ENCODE data around the gene POLN. TPM values are rescaled to one million over a fixed set of nuclear protein-coding genes. Genes with fewer than 3 reads are reported as not detected.

The POLN gene
- total and polyA plus RNA-seq, 4 donors = 4.6 to 8.9 (median 6.8) TPM

GRCh38 chr4:2075171-2075986, 166.5 kb downstream of the POLN start:
- Histone ChIP-seq H3K9me3 (ENCODE audit: control insufficient read depth, insufficient read depth, low read length) (no peaks in the 10 kb centered on the region), H3K36me3 (ENCODE audit: control insufficient read depth, insufficient read depth, low read length) (peaks cover 28% of the 10 kb centered on the region), H3K4me1 (ENCODE audit: control insufficient read depth, insufficient read depth, low read length) (peaks cover 58% of the 10 kb centered on the region), H3K27ac (ENCODE audit: low read depth, low read length) (no peak overlapping the region), H3K27me3 (ENCODE audit: control insufficient read depth, insufficient read depth, low read length) (no peaks in the 10 kb centered on the region), H3K4me3 (ENCODE audit: low read depth, low read length) (no peak overlapping the region)
- WGBS (ENCODE audit: insufficient coverage) = 91% methylated on average over 10 of the region's 12 CpGs
- DNase-seq (ENCODE audit: low read depth in 4 of 6, low spot score in 6 of 6) = no peak

GRCh38 chr4:2074588-2074987, 167.3 kb downstream of the POLN start:
- no peak for DNase-seq (ENCODE audit: low read depth in 4 of 6, low spot score in 6 of 6)
- 85% methylated on average over 10 of the region's 11 CpGs for WGBS (ENCODE audit: insufficient coverage)
- peaks cover 34% of the 10 kb centered on the region for H3K36me3 ChIP-seq (ENCODE audit: control insufficient read depth, insufficient read depth, low read length)

GRCh38 chr4:2073808-2074481, 168.0 kb downstream of the POLN start:
- H3K27ac ChIP-seq (ENCODE audit: low read depth, low read length) = no peak overlapping the region
- H3K4me1 ChIP-seq (ENCODE audit: control insufficient read depth, insufficient read depth, low read length) = peaks cover 72% of the 10 kb centered on the region
- WGBS (ENCODE audit: insufficient coverage) = 85% methylated on average over 17 of the region's 20 CpGs
- no peak for DNase-seq (ENCODE audit: low read depth in 4 of 6, low spot score in 6 of 6)
- no peaks in the 10 kb centered on the region for H3K9me3 ChIP-seq (ENCODE audit: control insufficient read depth, insufficient read depth, low read length)
- H3K4me3 ChIP-seq (ENCODE audit: low read depth, low read length) = no peak overlapping the region
- H3K36me3 ChIP-seq (ENCODE audit: control insufficient read depth, insufficient read depth, low read length) = peaks cover 40% of the 10 kb centered on the region
- H3K27me3 ChIP-seq (ENCODE audit: control insufficient read depth, insufficient read depth, low read length) = no peaks in the 10 kb centered on the region

More at GRCh38 chr4:2074588-2074987, 167.3 kb downstream of the POLN start:
- Histone ChIP-seq H3K4me3 (ENCODE audit: low read depth, low read length) (no peak overlapping the region), H3K9me3 (ENCODE audit: control insufficient read depth, insufficient read depth, low read length) (no peaks in the 10 kb centered on the region), H3K27me3 (ENCODE audit: control insufficient read depth, insufficient read depth, low read length) (no peaks in the 10 kb centered on the region), H3K27ac (ENCODE audit: low read depth, low read length) (no peak overlapping the region), H3K4me1 (ENCODE audit: control insufficient read depth, insufficient read depth, low read length) (peaks cover 65% of the 10 kb centered on the region)

- WGBS (ENCODE audit: insufficient coverage) = 85% methylated on average over 18 of the region's 20 CpGs
- Histone ChIP-seq H3K9me3 (ENCODE audit: control insufficient read depth, insufficient read depth, low read length) (no peaks in the 10 kb centered on the region), H3K27ac (ENCODE audit: low read depth, low read length) (peak overlapping the region; percentile 59), H3K4me3 (ENCODE audit: low read depth, low read length) (no peak overlapping the region), H3K27me3 (ENCODE audit: control insufficient read depth, insufficient read depth, low read length) (no peaks in the 10 kb centered on the region), H3K4me1 (ENCODE audit: control insufficient read depth, insufficient read depth, low read length) (peaks cover 74% of the 10 kb centered on the region), H3K36me3 (ENCODE audit: control insufficient read depth, insufficient read depth, low read length) (peaks cover 48% of the 10 kb centered on the region)
- no peak for DNase-seq (ENCODE audit: low read depth in 4 of 6, low spot score in 6 of 6)
These were observed 168.7 kb downstream of the POLN start for GRCh38 chr4:2072971-2073807.

GRCh38 chr4:2071912-2072867, 169.7 kb downstream of the POLN start:
- Histone ChIP-seq H3K4me1 (ENCODE audit: control insufficient read depth, insufficient read depth, low read length) (peaks cover 75% of the 10 kb centered on the region), H3K9me3 (ENCODE audit: control insufficient read depth, insufficient read depth, low read length) (no peaks in the 10 kb centered on the region), H3K27ac (ENCODE audit: low read depth, low read length) (peak overlapping the region; percentile 84), H3K36me3 (ENCODE audit: control insufficient read depth, insufficient read depth, low read length) (peaks cover 58% of the 10 kb centered on the region), H3K4me3 (ENCODE audit: low read depth, low read length) (no peak overlapping the region), H3K27me3 (ENCODE audit: control insufficient read depth, insufficient read depth, low read length) (no peaks in the 10 kb centered on the region)
- 29% methylated on average over 25 of the region's 28 CpGs for WGBS (ENCODE audit: insufficient coverage)
- peak in 4 of 6 donors; percentile 59 to 90 (median 82) for DNase-seq (ENCODE audit: low read depth in 4 of 6, low spot score in 6 of 6)

GRCh38 chr4:2071252-2071911, 170.5 kb downstream of the POLN start:
- Histone ChIP-seq H3K36me3 (ENCODE audit: control insufficient read depth, insufficient read depth, low read length) (peaks cover 63% of the 10 kb centered on the region), H3K27me3 (ENCODE audit: control insufficient read depth, insufficient read depth, low read length) (no peaks in the 10 kb centered on the region), H3K4me3 (ENCODE audit: low read depth, low read length) (no peak overlapping the region), H3K9me3 (ENCODE audit: control insufficient read depth, insufficient read depth, low read length) (no peaks in the 10 kb centered on the region), H3K27ac (ENCODE audit: low read depth, low read length) (peak overlapping the region; percentile 84), H3K4me1 (ENCODE audit: control insufficient read depth, insufficient read depth, low read length) (peaks cover 76% of the 10 kb centered on the region)
- WGBS (ENCODE audit: insufficient coverage) = 21% methylated on average over 16 of the region's 16 CpGs
- no peak for DNase-seq (ENCODE audit: low read depth in 4 of 6, low spot score in 6 of 6)

GRCh38 chr4:2070421-2071251, 171.3 kb downstream of the POLN start:
- H3K27ac ChIP-seq (ENCODE audit: low read depth, low read length) = peak overlapping the region; percentile 84
- peaks cover 84% of the 10 kb centered on the region for H3K4me1 ChIP-seq (ENCODE audit: control insufficient read depth, insufficient read depth, low read length)

GRCh38 chr4:2069986-2070385, 171.9 kb downstream of the POLN start:
- no peak overlapping the region for H3K27ac ChIP-seq (ENCODE audit: low read depth, low read length)
- H3K4me3 ChIP-seq (ENCODE audit: low read depth, low read length) = no peak overlapping the region
- H3K4me1 ChIP-seq (ENCODE audit: control insufficient read depth, insufficient read depth, low read length) = peaks cover 90% of the 10 kb centered on the region
- 66% methylated on average over 14 of the region's 14 CpGs for WGBS (ENCODE audit: insufficient coverage)
- DNase-seq (ENCODE audit: low read depth in 4 of 6, low spot score in 6 of 6) = no peak
- peaks cover 72% of the 10 kb centered on the region for H3K36me3 ChIP-seq (ENCODE audit: control insufficient read depth, insufficient read depth, low read length)
- no peaks in the 10 kb centered on the region for H3K27me3 ChIP-seq (ENCODE audit: control insufficient read depth, insufficient read depth, low read length)
- no peaks in the 10 kb centered on the region for H3K9me3 ChIP-seq (ENCODE audit: control insufficient read depth, insufficient read depth, low read length)

More at GRCh38 chr4:2070421-2071251, 171.3 kb downstream of the POLN start:
- Histone ChIP-seq H3K9me3 (ENCODE audit: control insufficient read depth, insufficient read depth, low read length) (no peaks in the 10 kb centered on the region), H3K36me3 (ENCODE audit: control insufficient read depth, insufficient read depth, low read length) (peaks cover 65% of the 10 kb centered on the region), H3K27me3 (ENCODE audit: control insufficient read depth, insufficient read depth, low read length) (no peaks in the 10 kb centered on the region), H3K4me3 (ENCODE audit: low read depth, low read length) (no peak overlapping the region)
- no peak for DNase-seq (ENCODE audit: low read depth in 4 of 6, low spot score in 6 of 6)
- WGBS (ENCODE audit: insufficient coverage) = 77% methylated on average over 13 of the region's 22 CpGs

Data from spinal cord (tissue), 10 donors.